HG03039 (cell line): ENCODE results near the gene GPR21.

Experiments used
- ATAC-seq: cut with Tn5 transposase; IDR thresholded peaks from one replicate; pipeline ENCODE4 v1.9.1; 2021; ENCODE audit warnings: mild to moderate bottlenecking, moderate library complexity; ENCODE audit not compliant: unreplicated experiment

GPR21 gene

DNA sequence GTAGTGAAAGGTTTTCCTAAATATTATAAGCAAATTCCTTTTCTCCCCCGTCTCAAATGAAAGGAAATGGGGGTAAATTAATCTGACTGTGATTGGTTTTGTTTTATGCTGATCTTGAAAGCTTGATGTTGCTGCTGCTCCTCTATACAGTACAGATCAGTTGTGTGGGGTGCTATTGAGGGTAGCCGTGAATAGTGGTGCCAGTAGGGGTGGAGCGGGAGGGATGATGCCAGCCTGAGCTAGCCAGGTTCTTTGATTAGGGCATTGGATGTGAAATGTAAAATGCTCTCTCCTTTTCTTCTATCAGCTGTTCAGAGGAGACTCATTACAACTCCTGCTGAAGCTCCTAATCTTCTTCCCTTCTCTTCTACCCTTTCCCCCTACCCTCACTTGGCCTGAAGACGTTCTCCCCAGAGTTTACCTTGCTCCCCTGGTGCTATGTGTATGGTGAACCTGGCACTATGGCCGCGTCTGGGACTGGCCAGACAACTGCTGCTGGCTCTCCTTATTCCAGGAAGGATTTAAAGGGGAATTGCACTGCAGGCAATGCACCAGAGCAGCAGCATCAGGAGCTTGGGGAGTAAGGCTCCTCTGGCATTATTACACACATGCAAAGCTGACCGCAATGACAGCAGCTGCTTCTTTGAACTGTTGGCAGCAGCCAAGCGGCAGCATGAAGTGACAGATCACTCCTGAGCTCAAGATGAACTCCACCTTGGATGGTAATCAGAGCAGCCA is 566 bp downstream of the GPR21 start:
- no peak for ATAC-seq

DNA sequence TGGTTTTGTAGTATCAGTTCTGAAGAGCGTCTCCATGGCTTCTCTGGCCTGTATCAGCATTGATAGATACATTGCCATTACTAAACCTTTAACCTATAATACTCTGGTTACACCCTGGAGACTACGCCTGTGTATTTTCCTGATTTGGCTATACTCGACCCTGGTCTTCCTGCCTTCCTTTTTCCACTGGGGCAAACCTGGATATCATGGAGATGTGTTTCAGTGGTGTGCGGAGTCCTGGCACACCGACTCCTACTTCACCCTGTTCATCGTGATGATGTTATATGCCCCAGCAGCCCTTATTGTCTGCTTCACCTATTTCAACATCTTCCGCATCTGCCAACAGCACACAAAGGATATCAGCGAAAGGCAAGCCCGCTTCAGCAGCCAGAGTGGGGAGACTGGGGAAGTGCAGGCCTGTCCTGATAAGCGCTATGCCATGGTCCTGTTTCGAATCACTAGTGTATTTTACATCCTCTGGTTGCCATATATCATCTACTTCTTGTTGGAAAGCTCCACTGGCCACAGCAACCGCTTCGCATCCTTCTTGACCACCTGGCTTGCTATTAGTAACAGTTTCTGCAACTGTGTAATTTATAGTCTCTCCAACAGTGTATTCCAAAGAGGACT is 1.5 kb downstream of the GPR21 start:
- no peak for ATAC-seq

DNA sequence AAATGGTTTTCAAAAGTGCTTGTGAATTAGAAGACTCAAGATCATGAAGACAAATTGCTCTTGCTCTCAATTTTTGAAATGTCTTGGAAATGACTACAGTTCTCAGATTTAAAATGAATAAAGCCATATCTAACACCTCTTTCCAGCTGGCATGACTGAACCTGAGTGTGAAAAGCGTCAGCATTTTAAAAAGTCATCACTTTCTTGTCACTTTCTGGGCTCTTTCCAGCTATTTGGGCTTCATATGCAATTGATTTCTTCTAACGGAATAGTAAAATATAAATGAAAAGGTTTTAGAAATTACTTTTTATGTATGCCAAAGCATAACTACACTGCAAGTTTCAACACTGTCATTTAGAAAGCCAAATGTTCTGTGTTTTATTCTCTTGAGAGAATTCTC is 2.3 kb downstream of the GPR21 start:
- ATAC-seq: no peak

DNA sequence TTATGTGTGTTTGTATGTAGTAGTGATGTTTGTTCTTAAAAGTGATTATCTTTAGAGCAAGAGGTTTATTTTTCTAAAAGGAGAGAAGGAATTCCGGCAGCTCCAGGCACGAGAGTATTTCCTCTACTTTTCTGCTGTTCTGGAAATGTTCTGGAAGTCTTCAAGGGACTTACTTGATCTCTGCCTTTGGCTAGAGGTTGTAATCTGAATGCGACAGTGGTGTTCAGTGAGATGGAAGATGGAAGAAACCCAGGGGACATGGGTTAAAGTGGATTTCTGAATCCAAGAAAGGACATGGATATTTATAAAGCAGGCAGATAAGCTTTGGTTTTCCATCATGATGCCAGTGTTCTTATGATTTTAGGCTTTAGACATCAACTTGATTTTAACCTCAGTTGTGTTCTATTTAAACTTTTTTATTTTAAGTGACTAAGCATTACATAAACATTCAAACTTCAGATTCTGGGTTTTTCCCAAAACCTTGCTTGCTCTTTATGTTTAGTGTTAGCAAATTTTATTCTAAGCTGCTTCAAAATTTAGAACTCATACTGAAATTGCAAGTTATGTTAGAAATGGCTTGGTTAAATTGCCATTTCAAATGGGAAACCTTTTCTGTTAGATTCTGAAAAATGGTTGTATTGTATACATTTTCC is 3.6 kb downstream of the GPR21 start:
- ATAC-seq: no peak

DNA sequence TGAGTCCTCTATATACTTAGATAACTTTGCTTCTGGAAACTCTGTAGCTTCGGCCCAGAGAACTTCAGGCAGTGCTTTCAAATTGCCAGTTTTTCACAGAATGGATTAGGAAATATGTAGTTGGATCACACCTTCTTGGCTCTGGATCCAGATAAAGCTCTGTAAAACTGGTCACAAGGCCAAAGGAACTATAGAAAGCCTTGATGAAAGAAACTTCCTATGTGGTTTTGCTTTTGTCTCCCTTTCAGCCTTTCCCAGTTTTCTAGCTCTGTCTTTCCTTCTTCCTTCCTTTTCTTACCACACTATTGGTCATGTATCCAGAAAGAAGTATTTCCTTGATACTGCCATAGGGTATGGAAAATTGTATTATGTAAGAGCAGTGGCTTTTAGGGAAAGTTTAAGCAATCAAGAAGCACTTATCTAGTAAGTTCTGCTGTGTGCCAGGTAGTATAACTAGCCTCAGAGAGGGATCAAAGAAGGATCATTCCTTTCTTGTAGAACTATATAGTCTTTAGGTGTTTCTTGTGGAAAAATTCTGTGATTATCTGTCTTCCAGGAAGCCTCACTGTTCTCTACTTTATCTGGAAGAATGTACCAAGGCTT is 6.3 kb downstream of the GPR21 start:
- ATAC-seq: no peak

DNA sequence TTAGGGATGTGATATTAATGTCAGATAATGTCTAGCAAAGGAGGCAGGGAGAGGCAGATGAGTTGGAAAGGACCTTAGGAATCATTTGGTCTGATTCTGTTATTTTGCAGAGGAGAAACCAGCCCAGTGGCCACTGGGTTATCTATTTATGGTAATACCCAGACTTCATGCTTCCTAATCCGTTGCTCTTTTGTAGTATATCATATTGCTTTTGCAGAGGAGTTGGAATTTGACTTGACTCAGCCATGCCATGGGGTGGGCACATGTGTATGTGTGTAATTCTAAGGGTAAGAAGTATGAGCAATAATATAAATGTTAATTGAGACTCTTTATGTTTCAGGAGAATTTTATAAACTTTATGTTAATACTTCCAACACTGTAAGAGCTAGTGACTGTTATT is 7.3 kb downstream of the GPR21 start:
- ATAC-seq: no peak

DNA sequence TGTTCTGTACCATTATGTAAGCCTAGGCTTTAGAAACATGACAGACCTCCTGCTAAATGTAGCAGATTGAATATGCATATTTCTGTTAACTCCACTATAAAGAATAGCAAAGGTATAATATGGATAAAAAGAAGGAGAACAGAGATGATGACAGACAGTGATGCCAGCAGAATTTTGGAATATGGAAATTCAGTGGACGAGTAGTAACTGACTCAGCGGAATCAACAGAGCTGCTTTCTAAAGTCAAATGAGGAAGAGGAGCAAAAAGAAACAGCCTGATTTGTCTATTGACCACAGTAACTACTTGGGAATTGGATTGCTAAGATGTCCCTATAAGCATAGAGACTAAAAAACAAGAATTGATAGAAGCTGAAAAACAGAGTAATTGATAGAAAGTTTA is 8.0 kb downstream of the GPR21 start:
- ATAC-seq: no peak

DNA sequence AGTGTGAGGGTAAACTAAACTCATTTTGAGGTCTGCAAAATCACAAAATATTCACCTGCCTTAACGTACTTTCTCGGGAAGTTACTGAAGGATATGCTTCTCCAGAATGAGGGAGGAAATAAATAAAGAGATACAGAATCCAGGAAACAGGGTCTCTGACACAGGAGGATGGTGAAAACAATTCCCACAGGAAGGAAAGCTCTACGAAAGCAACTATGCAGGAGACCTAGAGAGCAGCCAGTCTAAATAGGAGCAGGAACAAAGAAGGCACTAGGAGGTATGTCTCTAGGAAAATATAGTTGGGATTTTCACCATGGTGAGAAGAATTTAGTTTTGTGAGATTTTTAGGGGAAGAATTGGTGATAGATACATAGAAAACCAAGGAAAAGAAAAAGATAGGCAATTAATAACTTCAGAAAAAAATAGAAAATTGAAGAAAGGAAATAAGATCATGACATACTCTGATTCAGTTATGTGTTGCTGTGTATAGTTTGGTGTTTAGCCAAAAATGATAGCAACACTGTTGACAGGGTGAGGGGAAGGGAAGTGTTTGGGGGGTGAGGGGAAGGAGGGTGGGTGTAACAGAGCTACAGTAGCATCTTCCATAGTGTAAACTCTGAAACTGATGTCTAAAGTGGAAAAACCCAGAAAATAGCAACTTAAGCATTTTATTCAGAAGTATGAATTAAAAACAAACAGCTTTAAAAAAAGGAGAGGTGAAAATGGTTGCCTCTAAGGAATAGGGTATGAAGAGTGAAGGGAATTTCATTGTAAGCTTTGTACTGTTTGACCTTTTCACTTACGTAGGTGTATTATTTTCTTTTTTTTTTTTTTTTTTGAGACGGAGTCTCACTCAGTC is 9.8 kb downstream of the GPR21 start:
- no peak for ATAC-seq

DNA sequence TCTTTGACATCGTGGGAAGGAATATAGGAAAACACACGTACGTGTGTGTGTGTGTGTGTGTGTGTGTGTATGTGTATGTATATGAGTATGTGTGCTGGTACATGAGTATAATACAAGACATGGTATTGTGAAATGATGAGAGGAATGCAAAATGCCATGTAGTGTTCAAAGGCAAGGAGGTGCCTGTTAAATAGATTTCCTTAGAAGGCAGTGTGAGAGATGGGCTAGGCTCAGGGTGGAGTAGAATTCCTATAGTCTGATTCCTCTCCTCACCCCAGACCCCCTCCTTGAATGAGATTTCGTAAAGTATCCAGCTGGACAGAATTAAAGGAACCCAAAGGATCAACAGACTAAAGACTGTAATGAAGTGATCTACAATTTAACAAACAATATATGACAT is 11.1 kb downstream of the GPR21 start:
- no peak for ATAC-seq

DNA sequence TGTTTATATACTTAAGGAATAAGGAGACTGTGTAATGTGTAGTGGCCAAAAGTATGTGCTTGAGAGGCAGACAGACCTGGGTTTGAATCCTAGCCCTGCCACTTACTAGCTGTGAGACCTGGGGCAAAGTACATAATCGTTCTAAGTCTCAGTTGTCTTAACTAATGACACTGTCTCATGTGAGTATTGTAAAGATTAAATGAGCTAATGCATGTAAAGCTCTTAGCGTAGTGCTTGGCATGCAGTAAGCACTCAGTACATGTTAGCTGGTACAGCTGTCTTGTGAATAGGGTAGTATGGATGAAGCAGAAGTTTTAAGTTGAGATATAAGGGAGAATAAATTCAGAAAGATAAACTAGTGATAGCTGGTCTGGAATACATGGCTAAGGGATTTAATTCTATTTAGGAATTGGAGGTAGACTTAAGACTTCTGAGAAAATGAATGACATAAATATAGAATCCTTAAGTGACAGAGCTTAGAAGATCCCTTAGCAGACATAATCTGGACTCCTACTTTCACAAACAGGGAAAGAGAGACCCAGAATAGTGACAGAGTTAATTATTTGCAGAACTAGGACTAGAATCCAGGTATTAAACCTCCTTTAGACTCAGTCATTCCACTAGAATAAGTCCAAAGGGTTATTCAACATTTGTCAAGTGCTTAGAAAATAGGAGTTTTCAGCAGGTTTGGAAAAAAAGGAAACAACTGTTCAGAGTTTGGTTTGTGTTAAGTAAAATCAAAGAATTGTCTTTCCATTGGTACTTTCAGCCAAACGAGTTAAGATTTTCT is 13.1 kb downstream of the GPR21 start:
- ATAC-seq: no peak

DNA sequence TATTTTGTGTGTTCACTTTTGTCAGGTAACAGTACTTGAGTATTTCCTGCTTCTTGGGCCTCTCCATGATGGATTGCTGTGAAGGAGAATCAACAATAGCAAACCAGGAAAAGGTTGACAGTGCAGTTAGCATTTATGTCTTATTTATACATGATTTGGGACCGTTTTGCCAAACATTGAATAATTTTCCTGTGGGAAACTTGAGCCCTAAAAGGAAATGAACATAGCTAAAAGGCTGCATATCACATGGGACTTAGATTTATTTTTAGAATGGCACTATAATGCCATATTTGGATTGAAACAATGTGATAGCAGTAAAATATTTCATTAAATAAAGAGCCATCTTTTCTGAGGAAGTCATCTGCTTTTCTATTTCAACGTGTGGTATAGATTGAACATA is 15.3 kb downstream of the GPR21 start:
- ATAC-seq: no peak

DNA sequence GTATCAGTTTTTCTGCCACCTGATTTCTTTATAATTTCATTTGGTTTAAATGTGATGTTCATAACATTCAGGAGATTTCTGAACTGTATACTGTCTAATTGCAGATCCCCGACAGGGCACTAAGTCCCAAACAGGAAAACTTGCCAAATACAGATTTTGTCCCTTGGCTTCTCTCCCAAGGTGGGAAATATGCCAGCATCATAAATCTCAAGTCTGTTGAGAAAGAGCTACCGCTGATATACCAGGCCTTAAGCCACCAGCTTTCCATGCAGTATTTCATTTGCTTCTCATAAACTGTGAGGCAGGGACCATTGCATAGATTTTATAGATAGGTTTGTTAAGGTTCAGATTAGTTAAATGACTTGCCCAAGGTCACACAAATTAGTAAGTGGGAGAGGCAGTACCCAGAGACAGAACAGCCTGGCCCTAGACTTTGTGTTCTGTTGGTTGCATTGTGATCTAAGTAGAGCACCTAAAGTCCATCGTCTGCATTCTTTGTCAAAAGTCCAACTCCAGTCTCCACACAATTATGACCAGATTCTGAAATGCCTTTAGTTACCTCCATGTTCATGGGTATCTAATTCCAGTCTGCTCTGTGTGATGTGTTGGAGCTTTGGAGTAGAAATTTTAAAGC is 16.2 kb downstream of the GPR21 start:
- ATAC-seq: no peak

DNA sequence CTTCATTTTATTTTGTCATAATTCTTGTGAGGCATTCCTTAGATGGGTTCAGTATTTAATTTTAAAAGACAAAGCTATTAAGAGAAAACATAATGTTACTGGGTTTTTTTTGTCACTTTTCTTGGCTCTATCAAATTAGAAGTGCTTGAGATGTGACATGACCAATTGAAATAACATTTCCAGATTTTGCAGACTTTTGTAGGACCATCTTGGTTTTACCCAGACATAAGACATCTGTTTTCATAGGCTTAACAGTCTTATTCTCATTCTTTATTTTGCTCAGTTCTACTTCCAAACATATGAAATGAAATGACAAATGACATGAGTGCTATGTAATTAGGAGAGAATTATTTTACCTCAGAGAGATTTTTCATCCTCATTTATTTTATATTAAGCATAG is 19.6 kb downstream of the GPR21 start:
- ATAC-seq: no peak

DNA sequence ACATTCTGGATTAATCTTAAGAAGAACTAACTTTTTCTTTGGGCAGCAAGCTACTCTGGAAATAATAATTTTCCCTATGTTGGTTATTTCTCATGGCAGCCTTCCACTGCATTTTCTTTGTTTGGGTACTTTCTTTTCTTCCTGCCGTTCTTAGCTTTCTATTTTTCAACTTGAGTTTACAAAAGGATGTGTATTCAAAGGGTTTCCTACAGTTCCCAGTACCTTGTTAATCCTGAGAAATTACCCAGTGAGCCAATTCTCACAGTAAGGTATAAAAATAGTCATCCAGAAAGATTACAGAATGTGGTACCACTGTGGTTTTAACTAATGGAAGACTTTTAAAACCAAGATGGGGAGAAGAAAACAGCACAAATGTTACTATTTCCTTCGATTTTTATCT is 20.2 kb downstream of the GPR21 start:
- ATAC-seq: no peak

DNA sequence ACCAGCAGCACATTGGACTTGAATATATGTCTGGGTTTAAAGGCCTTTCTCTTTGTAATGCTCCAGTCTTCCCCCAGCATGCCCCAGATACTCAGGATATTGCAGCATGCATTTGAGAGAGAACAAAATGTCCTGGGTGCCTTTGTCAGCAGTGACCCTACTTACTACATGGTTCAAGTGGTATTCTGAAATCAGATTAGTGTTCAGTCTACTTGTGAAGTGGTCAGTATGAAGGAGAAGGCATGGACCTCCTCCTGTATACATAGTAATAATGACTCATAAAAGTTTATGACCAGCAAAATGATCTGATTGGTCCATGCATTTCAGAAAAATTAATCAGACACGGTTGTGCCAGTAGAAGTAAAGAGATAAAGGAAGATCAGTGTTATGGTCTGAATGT is 25.4 kb downstream of the GPR21 start:
- no peak for ATAC-seq

DNA sequence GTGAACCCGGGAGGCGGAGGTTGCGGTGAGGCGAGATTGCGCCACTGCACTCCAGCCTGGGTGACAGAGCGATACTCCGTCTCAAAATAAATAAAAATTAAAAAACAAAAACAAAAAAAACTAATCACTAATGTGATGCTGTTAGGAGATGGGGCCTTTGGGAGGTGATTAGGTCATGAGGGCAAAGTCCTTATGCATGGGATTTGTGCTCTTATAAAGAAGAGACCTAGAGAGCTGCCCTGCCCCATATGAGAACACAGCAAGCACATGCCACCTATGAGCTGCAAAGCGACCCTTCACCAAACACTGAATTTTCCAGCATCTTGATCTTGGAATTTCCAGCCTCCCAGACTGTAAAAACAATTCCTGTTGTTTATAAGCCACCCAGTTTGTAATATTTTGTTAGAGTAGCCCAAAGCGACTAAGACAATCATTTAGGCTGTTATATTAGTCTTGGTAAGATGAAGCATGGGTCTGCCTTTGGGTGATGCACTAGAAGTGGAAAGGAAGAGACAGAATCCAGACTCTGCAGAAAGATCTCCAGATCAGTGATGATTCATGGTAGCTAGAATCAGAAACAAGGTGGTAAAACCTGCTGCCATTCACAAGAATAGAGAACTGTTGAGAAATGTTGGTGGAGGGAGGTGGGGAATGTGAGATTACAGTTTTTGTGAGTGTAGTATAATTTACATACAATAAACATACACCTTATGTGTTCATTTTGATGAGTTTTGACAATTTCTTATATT is 26.2 kb downstream of the GPR21 start:
- no peak for ATAC-seq

DNA sequence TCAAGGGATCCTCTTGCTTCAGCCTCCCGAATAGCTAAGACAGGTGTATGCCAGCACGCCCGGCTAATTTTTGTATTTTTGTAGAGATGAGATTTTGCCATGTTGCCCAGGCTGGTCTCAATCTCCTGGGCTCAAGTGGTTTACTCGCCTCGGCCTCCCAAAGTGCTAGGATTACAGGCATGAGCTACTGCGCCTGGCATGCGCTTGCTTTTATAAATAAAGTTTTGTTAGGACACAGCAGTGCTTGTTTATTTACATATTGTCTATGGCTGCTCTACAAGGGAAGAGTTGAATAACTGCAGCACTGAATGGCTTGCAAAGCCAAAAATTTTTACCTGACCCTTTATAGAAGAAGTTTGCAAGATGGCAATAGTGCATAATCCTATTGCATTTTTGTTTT is 27.7 kb downstream of the GPR21 start:
- no peak for ATAC-seq

DNA sequence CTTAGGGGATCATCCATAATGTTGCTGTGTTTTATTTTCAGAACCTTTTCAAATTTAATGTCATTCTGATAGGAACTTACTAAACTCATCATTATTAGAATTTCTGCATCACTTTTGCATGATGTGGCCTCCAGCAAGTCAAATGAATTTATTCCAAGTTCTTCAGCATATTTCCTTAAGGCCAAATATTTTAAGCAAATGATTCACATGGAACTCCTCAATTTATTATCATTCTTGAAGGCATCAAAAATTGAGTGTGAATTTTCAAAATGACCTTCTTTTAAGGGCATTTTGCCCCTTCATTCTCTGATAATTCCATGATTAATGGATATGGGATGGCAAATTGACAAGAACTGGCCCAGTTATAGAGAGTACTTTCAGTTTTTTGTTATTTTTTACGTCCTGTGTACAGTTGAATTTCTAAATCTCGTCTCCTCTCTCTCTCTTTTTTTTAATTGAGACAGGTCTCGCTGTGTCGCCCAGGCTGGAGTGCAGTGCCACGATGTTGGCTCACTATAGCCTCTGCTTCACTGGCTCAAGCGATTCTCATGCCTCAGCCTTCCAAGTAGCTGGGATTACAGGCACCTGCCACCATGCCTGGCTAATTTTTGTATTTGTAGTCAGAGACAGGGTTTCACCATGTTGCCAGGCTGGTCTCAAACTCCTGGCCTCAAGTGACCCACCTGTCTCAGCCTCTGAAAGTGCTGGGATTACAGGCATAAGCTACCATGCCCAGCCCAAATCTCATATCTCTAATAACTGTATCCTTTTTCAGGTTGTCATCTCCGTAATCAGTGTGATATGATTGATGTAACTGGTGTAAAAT is 29.1 kb downstream of the GPR21 start:
- no peak for ATAC-seq
